Fibroblast of peridontal ligament (primary cell): ENCODE results near the gene MAN2B2.

Source experiments
- DNase-seq: peaks from one replicate; pipeline ENCODE4 v3.0.0-alpha.2; 2010; ENCODE audit errors: extremely low read depth

Gene MAN2B2

DNA sequence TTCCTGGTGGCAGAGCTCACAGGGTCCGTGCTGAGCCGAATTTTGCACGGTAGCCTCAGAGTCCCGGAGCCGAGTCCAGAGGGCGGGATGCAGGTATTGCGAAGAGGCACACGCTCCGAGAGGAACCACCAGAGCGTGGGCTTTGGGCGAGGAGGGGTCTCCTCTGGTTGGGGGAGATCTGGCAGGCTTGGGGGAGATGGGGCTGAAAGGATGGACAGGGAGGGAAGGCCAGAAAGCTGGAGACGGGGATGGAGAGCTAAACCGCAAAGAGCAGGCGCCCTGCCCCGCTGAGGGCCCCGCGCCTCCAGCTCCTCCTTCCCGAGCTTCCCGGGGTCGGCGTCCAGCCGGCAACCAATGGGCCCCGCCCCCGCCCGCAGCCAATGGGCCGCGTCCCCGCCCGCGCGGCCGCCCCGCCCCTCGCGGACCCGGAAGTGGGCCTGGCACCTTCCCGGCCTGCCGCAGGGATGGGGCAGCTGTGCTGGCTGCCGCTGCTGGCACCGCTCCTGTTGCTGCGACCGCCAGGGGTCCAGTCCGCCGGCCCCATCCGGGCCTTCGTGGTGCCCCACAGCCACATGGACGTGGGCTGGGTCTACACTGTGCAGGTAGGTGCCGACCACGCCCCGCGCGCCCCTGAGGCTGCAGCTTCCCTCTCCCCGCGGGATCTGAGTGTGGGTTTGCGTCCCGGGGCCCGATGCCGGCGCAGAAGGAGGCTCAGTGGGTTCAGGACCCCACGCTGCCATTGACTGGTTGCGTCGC is at the start of gene MAN2B2:
TSS of gene MAN2B2 (plus strand) at position 443 of the 756 bp plus-strand sequence. CDS start at position 465, 22 bp downstream.
- peak; percentile 56 for DNase-seq

DNA sequence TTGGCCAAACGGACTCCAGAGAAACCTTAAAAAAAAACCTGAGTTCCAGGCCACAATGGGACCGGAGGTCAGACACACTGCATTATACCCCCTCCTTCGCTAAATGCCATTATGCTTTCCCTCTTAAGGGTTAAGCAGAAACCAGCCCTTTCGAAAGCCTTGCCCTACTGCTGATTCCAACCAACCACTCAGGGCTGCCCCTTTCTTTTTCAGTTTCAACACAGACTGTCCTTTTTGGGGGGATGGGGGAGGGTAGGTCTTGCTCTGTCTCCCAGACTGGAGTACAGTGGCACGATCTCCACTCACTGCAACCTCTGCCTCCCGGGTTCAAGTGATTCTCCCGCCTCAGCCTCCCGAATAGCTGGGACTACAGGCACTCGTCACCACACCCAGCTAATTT is 49.5 kb upstream of the MAN2B2 start:
- no peak for DNase-seq

DNA sequence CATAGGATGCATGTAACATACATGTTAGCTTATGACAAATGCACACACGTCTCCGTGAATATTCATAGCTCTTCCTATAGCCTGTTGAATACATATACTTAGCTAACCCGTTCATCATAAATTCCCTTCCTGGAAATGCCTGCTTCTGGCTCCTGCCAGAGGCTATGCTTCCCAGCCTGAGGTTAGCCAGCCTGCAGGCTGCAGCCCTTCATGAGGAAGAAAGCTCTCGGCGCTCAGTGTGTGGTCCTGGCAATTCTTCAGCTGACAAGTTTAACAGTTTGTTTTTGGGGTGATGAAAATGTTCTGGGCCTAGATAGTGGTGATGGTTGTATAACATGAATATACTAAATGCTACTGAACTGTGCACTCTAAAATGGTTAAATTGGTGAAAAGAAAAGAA is 48.8 kb upstream of the MAN2B2 start:
- no peak for DNase-seq

DNA sequence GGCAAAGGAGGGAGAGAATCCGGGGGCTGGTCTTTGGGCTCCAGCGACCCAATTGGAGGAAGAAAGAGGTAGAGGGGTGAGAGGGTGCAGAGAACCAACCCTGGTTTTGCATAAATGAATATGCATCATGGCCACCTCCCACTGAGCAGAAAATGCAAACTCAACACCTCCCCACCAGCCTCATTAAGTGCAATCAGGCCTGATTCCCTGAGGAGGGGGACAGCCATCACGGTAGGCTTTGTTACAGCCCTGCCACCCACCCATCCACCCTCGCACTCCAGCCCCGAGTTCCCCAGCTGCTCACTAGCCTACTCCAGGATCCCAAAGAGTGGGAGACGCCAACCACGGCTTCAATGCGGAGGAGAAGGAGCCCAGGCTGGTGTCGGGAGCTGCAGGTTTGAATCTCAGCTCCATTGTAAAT is 48.3 kb upstream of the MAN2B2 start:
- no peak for DNase-seq

DNA sequence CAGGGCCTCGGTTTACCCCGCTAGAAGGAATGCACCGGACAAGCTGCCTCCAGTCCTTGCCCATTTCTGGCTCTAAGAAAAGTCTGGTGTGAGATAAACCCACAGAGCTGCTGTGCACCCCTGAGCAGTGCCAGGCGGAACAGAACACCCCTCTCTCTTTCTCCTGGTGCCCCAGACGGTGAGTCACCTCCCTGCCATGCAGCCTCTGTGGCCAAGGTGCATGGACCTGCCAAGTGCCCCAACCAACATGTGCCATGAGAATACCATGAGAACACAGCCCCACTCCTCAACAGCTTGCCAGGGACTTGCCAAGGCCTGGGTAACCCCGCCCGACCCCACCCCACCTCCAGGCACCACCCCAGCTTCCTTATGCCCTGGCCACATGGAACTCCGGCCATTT is 47.7 kb upstream of the MAN2B2 start:
- no peak for DNase-seq

DNA sequence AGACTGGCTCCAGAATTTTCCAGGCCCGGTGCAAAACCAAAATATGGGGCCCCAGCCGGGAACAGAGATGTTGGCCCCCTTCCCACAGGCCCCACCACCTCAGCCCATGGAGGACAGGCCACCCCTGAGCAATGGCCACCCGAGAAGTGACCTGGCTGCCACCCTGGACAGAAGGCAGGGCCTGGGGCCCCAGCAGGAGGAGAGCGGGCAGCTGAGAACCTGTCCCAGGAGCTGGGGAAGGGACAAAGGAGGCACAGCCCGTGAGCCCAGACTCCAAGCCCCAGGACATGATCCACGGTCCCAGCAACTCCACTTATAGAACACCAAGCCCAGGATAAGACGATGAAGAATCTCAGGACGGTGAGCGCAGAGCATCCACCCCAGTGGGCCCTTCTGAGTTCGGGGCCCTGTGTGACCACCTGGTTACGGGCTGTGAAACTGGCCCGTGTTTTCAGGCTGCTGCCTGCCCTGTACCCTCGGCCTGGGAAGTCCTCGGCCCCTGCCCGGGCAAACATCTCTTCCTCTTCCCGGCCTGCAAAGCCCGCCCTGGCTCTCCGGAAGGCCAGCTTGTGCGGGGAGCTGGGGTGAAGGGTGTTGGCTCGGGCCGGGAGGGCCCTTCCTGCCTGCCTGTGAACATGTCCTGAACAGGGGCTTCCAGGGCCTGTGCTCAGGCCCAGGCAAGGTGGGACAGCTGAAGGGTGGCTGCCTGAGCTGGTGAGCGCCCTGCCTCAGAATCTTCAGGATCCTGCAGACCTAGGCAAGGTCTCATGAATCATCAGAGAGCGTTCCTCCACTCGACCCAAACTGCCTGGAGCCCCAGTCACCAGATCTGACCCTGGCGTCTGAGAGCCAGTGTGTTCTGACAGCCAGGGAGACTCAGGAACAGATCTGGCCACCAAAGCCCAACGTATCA is 47.0 kb upstream of the MAN2B2 start:
- DNase-seq: no peak

DNA sequence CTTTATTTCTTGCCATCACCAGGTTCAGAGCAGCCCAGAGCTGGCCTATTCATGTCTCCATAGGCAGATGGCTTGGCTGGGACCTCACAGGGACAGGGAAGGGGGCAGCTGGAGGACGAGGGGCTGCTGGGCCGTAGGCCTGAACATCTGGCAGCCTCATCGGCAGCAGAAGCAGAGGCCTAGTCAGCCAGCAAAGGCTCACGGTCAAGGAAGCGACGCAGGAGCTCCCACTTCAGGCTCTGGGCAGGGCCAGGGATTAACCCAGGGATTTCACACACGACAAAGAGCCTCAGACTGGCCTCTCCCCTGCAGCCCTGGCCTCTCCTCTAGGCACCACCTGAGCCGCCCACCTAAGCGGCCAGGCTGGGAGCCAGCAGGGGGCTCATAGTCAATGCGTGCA is 46.0 kb upstream of the MAN2B2 start:
- no peak for DNase-seq

DNA sequence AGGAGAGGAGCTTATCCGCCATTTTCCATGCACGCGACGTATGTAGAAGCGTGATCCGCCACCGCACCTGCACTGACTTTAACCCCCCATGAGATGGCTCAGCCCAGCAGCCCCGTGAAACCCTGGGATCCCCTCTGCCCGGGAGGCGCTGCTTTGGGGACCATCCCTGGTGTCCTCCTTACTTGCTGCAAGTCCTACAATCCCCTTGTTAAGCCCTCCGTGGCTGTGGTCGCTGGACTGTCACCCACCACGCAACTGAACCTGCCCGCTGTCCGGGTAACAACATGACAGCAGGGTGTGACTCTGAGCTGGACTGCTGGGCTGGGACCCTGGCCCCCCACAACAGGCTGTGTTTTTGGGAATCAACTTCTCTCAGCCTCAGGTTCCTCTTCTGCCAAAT is 44.7 kb upstream of the MAN2B2 start:
- DNase-seq: no peak

DNA sequence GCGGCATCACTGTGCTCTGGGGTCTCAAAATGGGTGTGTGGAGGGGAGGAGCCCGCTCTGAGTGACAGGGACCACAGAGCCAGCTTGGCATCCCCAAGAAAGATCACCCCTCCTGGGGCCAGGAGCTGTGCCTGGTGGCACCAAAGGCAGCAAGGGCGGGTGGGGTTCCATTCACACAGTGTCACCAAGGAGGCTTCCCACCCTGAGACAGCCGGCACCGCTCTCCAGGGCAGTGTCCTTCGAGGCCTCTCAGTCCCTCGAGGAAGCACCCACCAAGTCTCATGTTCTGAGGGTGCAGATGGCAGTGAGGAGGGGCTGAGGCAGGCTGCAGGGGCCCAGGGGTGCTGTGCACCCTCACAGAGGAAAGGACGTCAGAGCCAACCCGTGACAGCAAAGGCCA is 44.0 kb upstream of the MAN2B2 start:
- DNase-seq: no peak

DNA sequence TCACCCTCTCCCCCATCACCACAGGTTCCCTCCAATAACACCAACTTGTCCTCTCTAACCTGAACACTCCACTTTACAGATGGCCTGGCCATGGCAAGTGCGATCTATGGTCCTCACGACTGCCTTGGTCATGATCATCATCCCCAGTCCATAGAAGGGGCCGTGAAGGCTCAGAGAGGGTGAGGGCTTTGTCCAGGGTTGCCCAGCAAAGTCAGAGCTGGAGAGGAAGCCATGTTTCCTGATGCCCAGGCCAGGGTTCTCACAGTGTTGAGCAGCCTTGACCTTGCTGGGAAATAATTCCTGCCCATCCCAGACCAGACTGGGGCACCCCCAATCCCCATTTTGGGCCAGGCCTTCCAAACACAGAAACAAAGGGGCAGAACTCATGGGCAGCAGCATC is 42.9 kb upstream of the MAN2B2 start:
- DNase-seq: no peak

DNA sequence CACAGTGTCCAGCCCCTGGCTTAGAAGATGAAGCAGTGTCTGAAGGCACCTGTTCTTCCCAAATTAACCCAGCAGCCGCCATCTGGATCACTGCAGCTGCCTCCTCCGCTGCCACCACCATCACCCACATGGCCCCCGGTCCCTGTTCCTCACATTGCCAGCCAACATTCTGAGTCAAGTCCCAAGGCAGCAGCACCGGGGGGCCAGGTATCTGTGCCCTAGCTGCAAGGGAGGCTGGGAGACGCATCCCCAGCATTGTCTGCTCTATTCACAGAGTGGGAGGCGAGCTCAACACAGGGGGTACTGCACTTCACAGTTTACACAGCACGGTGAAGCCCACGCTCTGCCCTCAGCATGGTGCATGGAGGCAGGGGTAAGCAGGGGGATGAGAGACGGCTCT is 42.3 kb upstream of the MAN2B2 start:
- no peak for DNase-seq

DNA sequence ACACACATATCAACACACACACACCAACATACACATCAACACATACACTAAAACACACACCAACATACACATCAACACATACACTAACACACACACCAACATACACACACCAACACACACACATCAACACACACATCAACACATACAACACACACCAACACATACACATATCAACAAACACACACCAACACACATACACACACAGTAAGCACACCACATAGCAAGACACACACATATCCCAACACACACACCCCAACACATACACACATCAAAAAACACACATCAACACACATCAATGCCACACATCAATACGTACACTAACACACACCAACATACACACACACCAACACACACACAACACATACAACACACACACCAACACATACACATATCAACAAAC is 40.9 kb upstream of the MAN2B2 start:
- DNase-seq: no peak

DNA sequence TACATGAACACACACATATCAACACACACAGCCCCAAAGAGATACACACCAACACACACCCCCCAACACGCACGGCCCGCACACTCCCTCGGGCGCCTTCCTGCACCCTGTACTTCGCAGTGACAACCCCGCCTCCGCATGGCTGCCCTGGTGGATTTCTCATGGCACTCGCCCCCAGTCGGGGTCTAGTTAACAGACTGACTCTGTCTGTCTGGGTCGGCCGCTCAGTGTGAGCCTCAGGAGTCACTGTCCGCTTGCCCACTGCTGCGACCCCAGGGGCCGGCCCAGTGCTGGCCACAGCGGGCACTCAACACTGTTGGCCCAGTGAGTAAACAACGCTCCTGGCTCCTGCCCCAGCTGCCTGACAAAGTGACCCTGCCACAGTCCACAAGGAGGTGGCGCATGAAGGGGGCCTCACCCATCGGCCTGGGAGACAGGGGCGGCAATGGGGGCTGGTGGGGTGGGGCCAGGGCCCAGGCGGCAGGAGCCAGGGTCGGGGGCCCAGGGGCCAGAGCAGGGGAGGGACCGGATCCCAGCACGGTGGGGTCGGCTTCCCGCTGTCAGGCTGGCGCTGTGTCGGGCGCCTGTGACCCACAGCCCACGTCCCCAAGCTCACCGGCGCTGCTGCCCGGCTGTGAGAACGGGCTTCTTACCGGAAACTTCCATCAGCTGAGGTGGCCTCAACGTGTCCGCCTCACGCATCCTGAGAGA is 40.2 kb upstream of the MAN2B2 start:
- no peak for DNase-seq

DNA sequence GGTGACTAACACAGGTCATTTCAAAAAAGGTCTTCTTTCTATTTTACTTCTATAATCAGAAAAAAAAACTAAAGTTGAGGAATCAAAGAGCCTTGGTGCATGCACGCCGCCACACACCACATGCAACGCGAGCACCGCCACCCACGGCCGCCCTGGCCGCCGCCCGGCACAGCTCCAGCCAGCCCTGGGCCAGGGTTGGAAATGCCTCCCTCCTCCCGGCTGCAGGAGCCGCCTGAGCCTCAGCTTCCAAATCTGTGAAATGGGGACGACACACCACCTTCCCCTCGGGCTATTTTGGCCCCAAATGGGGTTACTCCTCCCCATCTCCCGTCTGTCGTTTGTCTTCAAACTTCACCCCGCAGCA is 39.7 kb upstream of the MAN2B2 start:
- DNase-seq: no peak

DNA sequence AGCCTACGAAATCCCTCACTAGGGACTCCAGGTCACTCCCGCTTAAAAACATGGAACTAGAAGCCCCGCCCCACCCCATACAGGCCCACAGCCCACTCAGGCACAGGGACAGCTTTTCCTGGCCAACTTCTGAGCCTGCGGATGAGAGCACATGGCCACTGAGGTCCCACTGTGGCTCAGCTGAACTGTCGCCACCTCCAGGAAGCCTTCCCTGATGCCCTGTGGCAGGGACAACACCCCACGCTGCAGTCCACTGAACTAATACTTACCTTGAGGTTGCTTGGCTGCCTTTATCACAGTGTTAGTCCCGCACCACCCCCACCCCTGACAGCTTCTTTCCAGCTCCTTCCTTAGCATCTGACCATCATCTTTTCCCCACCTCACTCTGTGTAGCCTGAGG is 39.3 kb upstream of the MAN2B2 start:
- DNase-seq: no peak

DNA sequence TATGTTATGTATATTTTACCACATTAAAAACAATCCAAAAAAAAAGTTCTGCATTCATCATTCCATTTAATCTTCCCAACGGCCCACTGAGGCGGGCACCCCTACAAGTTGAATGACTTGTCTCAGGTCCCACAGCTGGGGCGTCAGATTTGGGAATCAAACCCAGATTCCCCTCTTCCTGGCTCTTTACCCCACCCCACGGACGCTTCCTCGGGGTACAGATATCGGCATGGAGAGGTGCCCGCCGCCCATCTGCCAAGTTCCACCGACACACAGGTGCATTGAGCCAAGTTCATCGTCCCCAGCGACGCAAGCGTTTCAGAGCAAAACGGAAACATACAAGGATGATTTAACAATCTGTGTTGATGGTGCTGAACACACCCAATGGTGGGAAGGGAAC is 36.9 kb upstream of the MAN2B2 start:
- no peak for DNase-seq

DNA sequence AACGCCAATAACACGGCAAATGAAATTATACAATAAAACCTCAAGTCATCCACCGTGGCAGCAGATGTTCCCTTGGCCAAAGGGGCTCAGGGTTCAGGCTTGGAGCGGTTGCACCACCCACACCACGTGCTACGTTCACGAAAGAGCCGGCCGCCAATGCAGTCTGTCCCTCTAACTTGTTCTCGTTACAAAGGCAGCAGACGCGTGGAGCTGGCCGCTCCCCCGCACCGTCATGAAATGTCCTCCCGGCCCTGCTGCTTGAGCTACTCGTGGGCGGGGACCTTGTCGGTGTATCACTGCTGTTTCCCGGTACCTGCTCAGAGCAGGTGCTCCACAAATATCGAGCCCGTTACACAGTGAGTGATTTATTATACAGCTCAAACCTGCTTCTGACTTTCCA is 36.4 kb upstream of the MAN2B2 start:
- DNase-seq: no peak

DNA sequence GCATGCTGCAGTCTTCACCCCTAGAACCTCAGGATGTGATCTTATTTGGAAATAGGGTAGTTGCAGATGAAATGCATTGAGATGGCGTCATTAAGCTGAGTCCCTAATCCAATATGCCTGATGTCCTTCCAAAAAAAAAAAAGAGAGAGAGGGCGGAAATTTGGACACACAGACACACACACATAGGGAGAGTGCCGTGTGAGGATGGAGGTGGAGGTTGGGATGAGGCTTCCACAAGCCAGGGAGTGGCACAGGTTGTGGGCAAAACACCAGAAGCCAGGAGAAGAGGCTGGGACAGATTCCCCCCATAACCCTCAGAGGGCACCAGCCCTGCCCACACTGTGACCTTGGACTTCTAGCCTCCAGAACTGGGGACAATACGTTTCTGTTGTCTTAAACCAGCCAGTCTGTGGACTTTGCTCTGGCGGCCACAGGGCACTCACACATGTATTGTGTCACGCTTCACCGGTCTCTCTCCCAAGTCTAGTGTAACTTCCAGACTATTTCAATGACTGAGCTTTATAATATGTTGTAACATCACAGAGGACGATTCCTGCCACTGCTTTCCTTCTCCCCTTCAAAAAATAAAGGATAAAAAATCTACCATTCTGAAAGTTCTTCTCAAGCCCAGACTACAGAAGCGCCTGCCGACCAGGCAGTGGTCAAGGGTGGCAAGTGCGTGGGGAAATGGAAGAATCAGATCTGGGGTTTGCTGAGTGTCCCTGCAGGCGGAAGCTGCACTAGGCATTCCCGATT is 35.8 kb upstream of the MAN2B2 start:
- DNase-seq: no peak

DNA sequence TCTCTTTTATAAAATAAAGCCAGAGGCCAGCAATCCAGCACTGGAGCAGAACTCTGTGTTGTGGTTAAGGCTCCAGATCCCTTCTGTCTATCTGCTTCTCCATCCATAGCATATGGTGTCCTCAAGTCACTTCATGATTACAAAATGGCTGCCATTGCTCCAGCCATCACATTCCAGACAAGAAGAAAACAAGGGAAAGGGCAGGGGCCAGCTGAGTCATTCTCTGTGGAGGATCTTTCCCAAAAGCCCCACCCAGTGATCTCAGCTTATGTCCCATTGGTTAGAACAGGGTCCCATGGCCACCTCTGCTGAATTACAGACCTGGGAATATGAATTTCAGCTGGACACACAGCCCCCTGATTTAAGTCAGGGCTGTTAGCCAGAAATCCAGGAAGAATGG is 34.1 kb upstream of the MAN2B2 start:
- DNase-seq: no peak

DNA sequence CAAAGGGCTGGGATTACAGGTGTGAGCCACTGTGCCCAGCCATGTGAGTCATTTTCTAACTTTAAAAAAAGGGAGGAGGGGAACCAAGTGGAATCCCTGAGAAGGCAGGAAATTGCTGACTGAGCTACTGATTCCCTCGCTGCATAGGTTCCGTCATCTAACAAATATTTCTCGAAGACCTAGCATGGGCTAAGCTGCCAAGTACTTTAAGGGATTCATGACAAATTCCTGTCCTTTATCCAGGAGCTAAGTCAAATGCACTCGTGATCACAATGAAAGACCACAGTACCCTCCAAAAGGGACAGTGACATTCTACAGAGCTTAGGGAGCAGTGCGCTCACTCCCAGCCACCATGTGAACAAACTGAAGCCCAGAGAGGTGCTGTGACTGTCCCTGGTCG is 33.2 kb upstream of the MAN2B2 start:
- DNase-seq: no peak

DNA sequence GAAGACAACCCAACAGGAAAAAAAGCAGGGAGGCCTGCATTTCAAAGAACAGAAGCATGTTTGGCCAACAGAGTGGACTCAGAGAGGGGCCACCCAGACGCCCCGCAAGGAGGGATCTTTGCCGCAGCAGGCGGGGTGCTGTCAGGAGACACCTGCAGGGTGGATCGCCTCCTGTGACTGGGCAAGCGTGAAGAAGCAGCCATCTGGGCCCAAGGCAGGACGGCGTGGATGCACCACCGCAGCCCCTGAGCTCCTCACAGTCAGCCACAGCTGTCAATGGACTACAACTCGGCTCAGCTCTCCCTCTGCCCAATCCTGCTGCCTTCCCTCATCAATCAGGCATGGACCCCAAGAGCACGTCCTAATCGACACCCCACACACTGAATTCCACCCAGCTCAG is 32.0 kb upstream of the MAN2B2 start:
- DNase-seq: no peak

DNA sequence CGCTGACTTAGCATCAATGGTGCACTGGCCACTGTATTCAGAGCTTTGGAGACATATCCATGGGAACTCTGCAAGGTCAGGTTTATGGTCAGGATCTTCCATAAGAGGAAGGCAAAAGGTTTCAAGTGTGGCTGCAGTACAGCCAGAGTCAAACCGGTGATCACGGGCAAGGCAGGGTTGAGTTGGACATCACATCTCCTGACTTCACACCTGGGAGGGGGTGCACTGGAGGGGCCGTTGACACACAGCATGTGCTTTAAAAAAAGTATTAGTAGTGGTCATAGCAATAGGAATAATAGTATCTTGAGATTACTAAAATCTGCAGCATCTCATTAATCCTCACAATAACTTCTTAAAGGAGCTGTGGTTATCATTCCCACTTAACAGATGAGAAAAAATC is 28.9 kb upstream of the MAN2B2 start:
- no peak for DNase-seq
